Astrocyte (in vitro differentiated cells and primary cell): ENCODE results near the gene IFI44L. TPM values are rescaled to one million over a fixed set of nuclear protein-coding genes. Genes with fewer than 3 reads are reported as not detected.

Source experiments
- DNase-seq: peaks from one replicate; pipeline ENCODE4 v3.0.0-alpha.2; 2010; ENCODE audit warnings: low read depth
- FAIRE-seq: peaks from 2 replicates; lab custom pipeline; 2011; peaks lifted over from hg19 to GRCh38; lab: Jason Lieb, UNC
- H2AFZ ChIP-seq: 2 replicates; pipeline ENCODE4 v1.6.0; 2012; ENCODE audit warnings: low read depth, low read length, inconsistent platforms
- H3K27ac ChIP-seq: 2 replicates; pipeline ENCODE4 v1.5.1; 2011; ENCODE audit warnings: low read depth, low read length, inconsistent platforms
- H3K27me3 ChIP-seq: 2 replicates; pipeline ENCODE4 v1.6.0; 2011; ENCODE audit warnings: low read length, inconsistent platforms; ENCODE audit not compliant: insufficient read depth
- H3K36me3 ChIP-seq: 2 replicates; pipeline ENCODE4 v1.5.1; 2011; ENCODE audit warnings: low read length, inconsistent platforms; ENCODE audit not compliant: insufficient read depth
- H3K4me1 ChIP-seq: 2 replicates; pipeline ENCODE4 v1.5.1; 2011; ENCODE audit warnings: low read length, inconsistent platforms; ENCODE audit not compliant: insufficient read depth
- H3K4me2 ChIP-seq: 2 replicates; pipeline ENCODE4 v1.6.0; 2012; ENCODE audit warnings: low read length, inconsistent platforms
- H3K4me3 ChIP-seq: 2 replicates; pipeline ENCODE4 v1.5.1; 2011; ENCODE audit warnings: low read depth, mild to moderate bottlenecking, low read length, inconsistent platforms; ENCODE audit not compliant: insufficient read depth
- H3K79me2 ChIP-seq: 2 replicates; pipeline ENCODE4 v1.6.0; 2012; ENCODE audit warnings: mild to moderate bottlenecking, low read length, inconsistent platforms; ENCODE audit not compliant: insufficient read depth
- H3K9ac ChIP-seq: 2 replicates; pipeline ENCODE4 v1.6.0; 2012; ENCODE audit warnings: mild to moderate bottlenecking, low read length, inconsistent platforms
- H3K9me3 ChIP-seq: 2 replicates; pipeline ENCODE4 v1.5.1; 2012; ENCODE audit warnings: low read depth, mild to moderate bottlenecking, low read length, inconsistent platforms; ENCODE audit not compliant: insufficient read depth
- H4K20me1 ChIP-seq: 2 replicates; pipeline ENCODE4 v1.6.0; 2012; ENCODE audit warnings: low read length, inconsistent platforms; ENCODE audit not compliant: insufficient read depth
- H3K27ac Mint-ChIP-seq: one replicate; pipeline ENCODE4 v1.8.0; 2021; ENCODE audit warnings: mild to moderate bottlenecking, mixed read lengths; ENCODE audit not compliant: unreplicated experiment
- H3K27me3 Mint-ChIP-seq: one replicate; pipeline ENCODE4 v1.8.0; 2021; ENCODE audit warnings: low read depth, mixed read lengths; ENCODE audit not compliant: unreplicated experiment
- H3K36me3 Mint-ChIP-seq: one replicate; pipeline ENCODE4 v1.8.0; 2021; ENCODE audit warnings: low read depth, mixed read lengths; ENCODE audit not compliant: unreplicated experiment
- H3K4me1 Mint-ChIP-seq: one replicate; pipeline ENCODE4 v1.8.0; 2021; ENCODE audit warnings: low read depth, mixed read lengths; ENCODE audit not compliant: unreplicated experiment
- H3K4me3 Mint-ChIP-seq: one replicate; pipeline ENCODE4 v1.8.0; 2021; ENCODE audit warnings: mild to moderate bottlenecking, moderate library complexity, mixed read lengths; ENCODE audit not compliant: unreplicated experiment
- H3K9me3 Mint-ChIP-seq: one replicate; pipeline ENCODE4 v1.8.0; 2021; ENCODE audit warnings: mild to moderate bottlenecking, mixed read lengths; ENCODE audit not compliant: unreplicated experiment
- CTCF ChIP-seq: IDR thresholded peaks from 2 replicates; pipeline ENCODE4 v1.5.1; 2011; ENCODE audit warnings: low read depth, mild to moderate bottlenecking, inconsistent platforms, low read length, moderate library complexity; ENCODE audit not compliant: insufficient read depth
- EZH2 ChIP-seq: IDR thresholded peaks from 2 replicates; pipeline ENCODE4 v1.6.1; 2012; ENCODE audit warnings: mild to moderate bottlenecking, low read length, inconsistent platforms; ENCODE audit not compliant: insufficient read depth
- total RNA-seq: library from RNA; stranded (reverse); gene quantifications from 2 replicates; pipeline ENCODE4 v1.2.1, GENCODE V29; 2021

The IFI44L gene
- total RNA-seq, 1 donor from 2014 or later = 184 TPM

DNA sequence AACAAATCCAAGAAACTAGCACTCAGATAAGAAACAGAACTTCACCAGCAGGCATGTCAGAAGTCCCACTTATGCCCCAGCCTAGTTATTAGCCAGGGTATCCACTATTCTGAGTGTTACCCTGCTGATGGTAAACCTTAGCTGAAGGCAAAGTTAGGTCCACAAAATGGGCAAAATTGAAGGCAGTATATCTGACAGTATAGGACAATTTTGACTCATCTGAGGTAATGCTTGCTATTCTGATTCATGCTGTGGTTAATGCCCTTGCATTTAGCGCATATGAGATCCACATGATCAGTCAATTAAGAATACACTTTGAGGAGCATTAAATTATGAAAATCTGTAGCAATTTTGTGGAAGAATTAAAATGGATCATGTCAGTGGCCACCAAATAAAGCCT lies 44.5 kb downstream of the IFI44L start:
- TF ChIP-seq CTCF = no peak
- TF ChIP-seq EZH2 = no peak
- H4K20me1 ChIP-seq = no peaks in the 10 kb centered on the region
- H3K36me3 ChIP-seq = peaks cover 3% of the 10 kb centered on the region
- Mint-ChIP-seq H3K9me3 (no peaks in the 10 kb centered on the region), H3K27me3 (no peaks in the 10 kb centered on the region), H3K27ac (no peak overlapping the region), H3K36me3 (peaks cover 24% of the 10 kb centered on the region), H3K4me1 (peaks cover 2% of the 10 kb centered on the region), H3K4me3 (no peak overlapping the region)
- H3K4me3 ChIP-seq = no peak overlapping the region
- no peaks in the 10 kb centered on the region for H3K4me1 ChIP-seq
- no peaks in the 10 kb centered on the region for H3K27me3 ChIP-seq
- no peak overlapping the region for H3K27ac ChIP-seq
- H3K79me2 ChIP-seq = no peaks in the 10 kb centered on the region
- FAIRE-seq (no peak), DNase-seq (no peak)
- H3K9me3 ChIP-seq = no peaks in the 10 kb centered on the region
- H2AFZ ChIP-seq = no peak overlapping the region
- H3K9ac ChIP-seq = no peak overlapping the region
- no peak overlapping the region for H3K4me2 ChIP-seq

GRCh38 chr1:78665809-78666208 lies 45.6 kb downstream of the IFI44L start:
- H2AFZ ChIP-seq = no peak overlapping the region
- no peak overlapping the region for H3K4me3 Mint-ChIP-seq
- no peaks in the 10 kb centered on the region for H3K79me2 ChIP-seq
- H3K27ac Mint-ChIP-seq = no peak overlapping the region
- H3K4me3 ChIP-seq = no peak overlapping the region
- peaks cover 2% of the 10 kb centered on the region for H3K4me1 Mint-ChIP-seq
- H3K27me3 Mint-ChIP-seq = no peaks in the 10 kb centered on the region
- no peak overlapping the region for H3K4me2 ChIP-seq
- H3K9me3 Mint-ChIP-seq = no peaks in the 10 kb centered on the region
- H3K27me3 ChIP-seq = no peaks in the 10 kb centered on the region
- TF ChIP-seq CTCF = no peak
- no peak for TF ChIP-seq EZH2
- no peaks in the 10 kb centered on the region for H4K20me1 ChIP-seq
- no peak for DNase-seq
- no peaks in the 10 kb centered on the region for H3K4me1 ChIP-seq
- H3K36me3 ChIP-seq = peaks cover 3% of the 10 kb centered on the region
- H3K36me3 Mint-ChIP-seq = peaks cover 21% of the 10 kb centered on the region
- H3K27ac ChIP-seq = no peak overlapping the region
- no peak overlapping the region for H3K9ac ChIP-seq
- FAIRE-seq = no peak
- no peaks in the 10 kb centered on the region for H3K9me3 ChIP-seq

DNA sequence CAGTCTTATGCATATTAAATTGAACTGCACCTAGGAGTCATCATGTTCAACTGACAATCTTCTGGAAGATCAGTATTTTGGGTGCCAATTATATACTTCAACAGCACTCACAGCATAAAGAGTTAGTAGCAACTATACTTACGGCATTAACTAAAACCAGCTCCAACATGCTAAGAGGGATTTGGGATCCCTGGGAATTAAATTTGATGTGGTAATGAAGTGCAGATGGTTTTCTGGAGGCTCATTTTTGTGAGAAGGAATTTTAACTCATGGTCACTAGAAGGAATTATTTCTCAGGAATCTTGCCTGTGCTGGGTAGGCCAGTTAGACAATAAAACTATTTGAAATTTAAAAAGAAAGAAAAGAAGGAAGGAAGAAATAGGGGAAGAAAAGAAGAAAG lies 47.7 kb downstream of the IFI44L start:
- H3K27ac Mint-ChIP-seq = no peak overlapping the region
- peaks cover 2% of the 10 kb centered on the region for H3K4me1 Mint-ChIP-seq
- no peaks in the 10 kb centered on the region for H3K4me1 ChIP-seq
- H3K79me2 ChIP-seq = no peaks in the 10 kb centered on the region
- H3K9ac ChIP-seq = no peak overlapping the region
- H3K9me3 ChIP-seq = no peaks in the 10 kb centered on the region
- H3K27ac ChIP-seq = no peak overlapping the region
- TF ChIP-seq EZH2 (no peak), CTCF (no peak)
- H3K4me2 ChIP-seq = no peak overlapping the region
- H3K9me3 Mint-ChIP-seq = no peaks in the 10 kb centered on the region
- H3K4me3 ChIP-seq = no peak overlapping the region
- DNase-seq = no peak
- H3K4me3 Mint-ChIP-seq = peak overlapping the region; percentile 29
- no peaks in the 10 kb centered on the region for H3K27me3 ChIP-seq
- H3K36me3 Mint-ChIP-seq = peaks cover 9% of the 10 kb centered on the region
- H3K27me3 Mint-ChIP-seq = no peaks in the 10 kb centered on the region
- no peak for FAIRE-seq
- H2AFZ ChIP-seq = no peak overlapping the region
- no peaks in the 10 kb centered on the region for H4K20me1 ChIP-seq
- no peaks in the 10 kb centered on the region for H3K36me3 ChIP-seq
